ENCODE results near the gene ZNF319. TPM values are rescaled to one million over a fixed set of nuclear protein-coding genes. Genes with fewer than 3 reads are reported as not detected.

Gene ZNF319
- total and polyA plus RNA-seq, 2 experiments from 2014 or later = 1.7 to 10.0 TPM

GRCh38 chr16:58020628-58021521 lies 20.4 kb upstream of the ZNF319 start:
- Histone ChIP-seq H3K27ac (ENCODE audit: low read depth) (no peak overlapping the region), H3K9me2 (ENCODE audit: insufficient read depth) (no peaks in the 10 kb centered on the region), H3K4me2 (no peak overlapping the region), H3K79me2 (replicated peaks; ENCODE audit: insufficient read depth) (no peaks in the 10 kb centered on the region; the same call in 1 of the 2 replicates), H3K4me3 (no peak overlapping the region), H3K4me1 (ENCODE audit: insufficient read depth) (peaks cover 24% of the 10 kb centered on the region), H3F3A (replicated peaks; ENCODE audit: low read depth) (peaks cover 7% of the 10 kb centered on the region; the same call in 1 of the 2 replicates), H3K36me3 (ENCODE audit: insufficient read depth) (no peaks in the 10 kb centered on the region; the same call in 1 of the 2 replicates), H2AFZ (no peak overlapping the region), H3K27me3 (ENCODE audit: insufficient read depth) (peaks cover 5% of the 10 kb centered on the region; the same call in 1 of the 2 replicates), H4K20me1 (replicated peaks; ENCODE audit: insufficient read depth) (0 out of 2 replicates have a peak, but pooled peaks cover under 1% of the 10 kb centered on the region)
- Mint-ChIP-seq H3K4me3 (no peak overlapping the region), H3K4me1 (peaks cover 36% of the 10 kb centered on the region), H3K27me3 (ENCODE audit: insufficient read depth, low read depth, poor library complexity) (peaks cover 7% of the 10 kb centered on the region), H3K27ac (no peak overlapping the region), H3K36me3 (ENCODE audit: low read depth) (no peaks in the 10 kb centered on the region), H3K9me3 (no peaks in the 10 kb centered on the region)
- DNase-seq (ENCODE audit: low spot score) = peak; percentile 74
- peak; percentile 94 to 96 for TF ChIP-seq CTCF (conservative IDR thresholded peaks at IDR 0.05; ENCODE audit: low read depth in 2 of 2)
- no peak for TF ChIP-seq ZNF114 (CRISPR knock-in tag; IDR thresholded peaks at IDR 0.05)
- ATAC-seq = peak; percentile 4; the same call in 2 of the 3 replicates

GRCh38 chr16:58019866-58020538 lies 19.5 kb upstream of the ZNF319 start:
- Histone ChIP-seq H3K27me3 (ENCODE audit: insufficient read depth) (peaks cover 5% of the 10 kb centered on the region; the same call in 1 of the 2 replicates), H3K36me3 (ENCODE audit: insufficient read depth) (no peaks in the 10 kb centered on the region; the same call in 1 of the 2 replicates), H3F3A (replicated peaks; ENCODE audit: low read depth) (peaks cover 7% of the 10 kb centered on the region; the same call in 1 of the 2 replicates), H3K4me2 (no peak overlapping the region), H3K27ac (ENCODE audit: low read depth) (no peak overlapping the region), H3K4me3 (no peak overlapping the region), H3K4me1 (ENCODE audit: insufficient read depth) (peaks cover 24% of the 10 kb centered on the region), H3K79me2 (replicated peaks; ENCODE audit: insufficient read depth) (no peaks in the 10 kb centered on the region; the same call in 1 of the 2 replicates), H4K20me1 (replicated peaks; ENCODE audit: insufficient read depth) (0 out of 2 replicates have a peak, but pooled peaks cover 4% of the 10 kb centered on the region), H2AFZ (no peak overlapping the region), H3K9me2 (ENCODE audit: insufficient read depth) (no peaks in the 10 kb centered on the region)
- no peak for DNase-seq (ENCODE audit: low spot score)
- H3K4me1 Mint-ChIP-seq = peaks cover 36% of the 10 kb centered on the region
- H3K27ac Mint-ChIP-seq = no peak overlapping the region
- ATAC-seq = no peak
- H3K36me3 Mint-ChIP-seq (ENCODE audit: low read depth) = no peaks in the 10 kb centered on the region
- TF ChIP-seq ETS1 (IDR thresholded peaks at IDR 0.05) = no peak
- H3K27me3 Mint-ChIP-seq (ENCODE audit: insufficient read depth, low read depth, poor library complexity) = peaks cover 6% of the 10 kb centered on the region
- no peak overlapping the region for H3K4me3 Mint-ChIP-seq
- H3K9me3 Mint-ChIP-seq = no peaks in the 10 kb centered on the region
